H1 (cell line): ENCODE data around the gene IL37.

Source experiments
- CHD1 ChIP-seq: IDR thresholded peaks from 2 replicates; pipeline ENCODE4 v1.6.1; 2012; ENCODE audit warnings: low read depth, low read length, improper control_type of control experiment
- CHD2 ChIP-seq: IDR thresholded peaks from 2 replicates; pipeline ENCODE4 v1.6.1; 2012; ENCODE audit warnings: low read length, improper control_type of control experiment
- EGR1 ChIP-seq: IDR thresholded peaks from 2 replicates; pipeline ENCODE4 v1.6.1; 2011; ENCODE audit warnings: low read depth, low read length, borderline replicate concordance
- EZH2 ChIP-seq: fragments of 200-600 bp; sonication (generic); IDR thresholded peaks from 2 replicates; pipeline ENCODE4 v1.7.1; 2012; ENCODE audit warnings: low read depth, mild to moderate bottlenecking, moderate library complexity, low read length, inconsistent platforms; ENCODE audit not compliant: severe bottlenecking
- HDAC2 ChIP-seq, 2 experiments: fragments of 300-600 bp in 1 of 2; sonication (generic) in 1 of 2; IDR thresholded peaks; 2 replicates each; pipeline ENCODE4 v1.6.1; 2011 to 2012; ENCODE audit warnings: low read depth in 2 of 2, low read length in 2 of 2, mild to moderate bottlenecking in 2 of 2, moderate library complexity in 2 of 2, borderline replicate concordance in 1 of 2, inconsistent platforms in 1 of 2
- POLR2A ChIP-seq, 2 experiments: IDR thresholded peaks; 1 replicate in 1 of 2; 2 replicates in 1 of 2; pipeline ENCODE4 v1.6.1; 2011; ENCODE audit warnings: low read depth in 2 of 2, low read length in 2 of 2, mild to moderate bottlenecking in 2 of 2; ENCODE audit errors: control extremely low read depth in 1 of 2
- POLR2AphosphoS5 ChIP-seq: IDR thresholded peaks from 2 replicates; pipeline ENCODE4 v1.6.1; 2011; ENCODE audit warnings: low read depth, low read length
- SIRT6 ChIP-seq: IDR thresholded peaks from one replicate; pipeline ENCODE4 v1.7.1; 2012; ENCODE audit warnings: low read length, inconsistent platforms
- YY1 ChIP-seq: IDR thresholded peaks from 2 replicates; pipeline ENCODE4 v1.6.1; 2011; ENCODE audit warnings: low read depth, mild to moderate bottlenecking, low read length
- TF ChIP-seq, protein P1 (sequence below), 3 experiments: IDR thresholded peaks; 1 replicate in 2 of 3; 2 replicates in 1 of 3; pipeline versions ENCODE4 v1.5.1 to v1.6.1; 2011; ENCODE audit warnings: low read length in 3 of 3, mild to moderate bottlenecking in 3 of 3, inconsistent platforms in 2 of 3, low read depth in 1 of 3, moderate library complexity in 1 of 3; ENCODE audit not compliant: insufficient read depth in 1 of 3; ENCODE audit errors: control extremely low read depth in 1 of 3
- TF ChIP-seq, protein P2 (sequence below): IDR thresholded peaks from 2 replicates; pipeline ENCODE4 v1.6.1; 2011; ENCODE audit warnings: low read length, improper control_type of control experiment

DNA sequence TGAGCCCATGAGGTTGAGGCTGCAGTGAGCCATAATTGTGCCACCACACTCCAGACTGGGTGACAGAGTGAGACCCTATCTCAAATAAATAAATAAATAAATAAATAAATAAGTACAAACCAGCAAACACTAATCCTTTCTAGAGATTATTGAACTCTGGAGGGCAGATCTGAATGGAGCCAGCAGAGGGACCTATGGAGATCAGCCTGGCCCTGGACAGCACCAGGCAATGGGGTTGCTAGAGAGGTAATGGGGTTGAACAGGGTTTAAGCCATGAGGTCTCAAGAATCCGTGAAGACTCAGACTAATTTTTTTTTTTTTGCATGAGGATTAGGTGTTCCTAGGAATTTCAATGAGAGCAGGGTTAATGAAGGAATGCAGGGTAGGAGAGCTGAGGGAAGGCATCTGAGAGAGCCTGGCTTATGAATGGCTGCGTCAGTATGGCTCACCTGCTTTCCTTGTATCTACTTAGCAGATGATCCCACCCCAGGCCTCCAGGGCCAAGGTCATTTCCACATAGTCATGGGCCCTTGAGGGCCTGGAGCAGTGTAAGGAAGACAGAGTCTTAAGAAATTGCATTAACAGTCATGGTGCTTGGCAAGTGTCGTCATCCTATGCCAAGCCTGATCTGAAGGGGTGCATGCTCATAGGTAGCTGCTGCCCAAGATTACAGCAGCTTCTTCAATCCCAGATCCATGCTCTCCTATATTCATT, 34.6 kb upstream of the IL37 start:
- TF ChIP-seq EGR1, result no peak
- TF ChIP-seq, protein P1, sequence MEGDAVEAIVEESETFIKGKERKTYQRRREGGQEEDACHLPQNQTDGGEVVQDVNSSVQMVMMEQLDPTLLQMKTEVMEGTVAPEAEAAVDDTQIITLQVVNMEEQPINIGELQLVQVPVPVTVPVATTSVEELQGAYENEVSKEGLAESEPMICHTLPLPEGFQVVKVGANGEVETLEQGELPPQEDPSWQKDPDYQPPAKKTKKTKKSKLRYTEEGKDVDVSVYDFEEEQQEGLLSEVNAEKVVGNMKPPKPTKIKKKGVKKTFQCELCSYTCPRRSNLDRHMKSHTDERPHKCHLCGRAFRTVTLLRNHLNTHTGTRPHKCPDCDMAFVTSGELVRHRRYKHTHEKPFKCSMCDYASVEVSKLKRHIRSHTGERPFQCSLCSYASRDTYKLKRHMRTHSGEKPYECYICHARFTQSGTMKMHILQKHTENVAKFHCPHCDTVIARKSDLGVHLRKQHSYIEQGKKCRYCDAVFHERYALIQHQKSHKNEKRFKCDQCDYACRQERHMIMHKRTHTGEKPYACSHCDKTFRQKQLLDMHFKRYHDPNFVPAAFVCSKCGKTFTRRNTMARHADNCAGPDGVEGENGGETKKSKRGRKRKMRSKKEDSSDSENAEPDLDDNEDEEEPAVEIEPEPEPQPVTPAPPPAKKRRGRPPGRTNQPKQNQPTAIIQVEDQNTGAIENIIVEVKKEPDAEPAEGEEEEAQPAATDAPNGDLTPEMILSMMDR (IDR thresholded peaks at IDR 0.05; ENCODE audit: control extremely low read depth in 1 of 3, insufficient read depth in 1 of 3, low read depth in 1 of 3, low read length in 3 of 3), result no peak
- TF ChIP-seq CHD1, result no peak
- TF ChIP-seq, protein P2, sequence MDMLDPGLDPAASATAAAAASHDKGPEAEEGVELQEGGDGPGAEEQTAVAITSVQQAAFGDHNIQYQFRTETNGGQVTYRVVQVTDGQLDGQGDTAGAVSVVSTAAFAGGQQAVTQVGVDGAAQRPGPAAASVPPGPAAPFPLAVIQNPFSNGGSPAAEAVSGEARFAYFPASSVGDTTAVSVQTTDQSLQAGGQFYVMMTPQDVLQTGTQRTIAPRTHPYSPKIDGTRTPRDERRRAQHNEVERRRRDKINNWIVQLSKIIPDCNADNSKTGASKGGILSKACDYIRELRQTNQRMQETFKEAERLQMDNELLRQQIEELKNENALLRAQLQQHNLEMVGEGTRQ, result no peak
- TF ChIP-seq POLR2A (IDR thresholded peaks at IDR 0.05; ENCODE audit: control extremely low read depth in 1 of 2, low read depth in 2 of 2, low read length in 2 of 2), result no peak
- no peak for TF ChIP-seq HDAC2 (IDR thresholded peaks at IDR 0.05; ENCODE audit: borderline replicate concordance in 1 of 2, low read depth in 2 of 2, low read length in 2 of 2)
- no peak for TF ChIP-seq EZH2
- no peak for TF ChIP-seq POLR2AphosphoS5
- TF ChIP-seq SIRT6, result no peak
- no peak for TF ChIP-seq YY1
- no peak for TF ChIP-seq CHD2
